Measurements from ENCODE around the gene COPZ2. TPM values are rescaled to one million over a fixed set of nuclear protein-coding genes. Genes with fewer than 3 reads are reported as not detected.

Gene COPZ2
- total RNA-seq, 6 experiments from 2014 or later, result 209 to 260 (median 211) TPM

- no peak overlapping the region for H3K27ac Mint-ChIP-seq
- TF ChIP-seq, protein P1, sequence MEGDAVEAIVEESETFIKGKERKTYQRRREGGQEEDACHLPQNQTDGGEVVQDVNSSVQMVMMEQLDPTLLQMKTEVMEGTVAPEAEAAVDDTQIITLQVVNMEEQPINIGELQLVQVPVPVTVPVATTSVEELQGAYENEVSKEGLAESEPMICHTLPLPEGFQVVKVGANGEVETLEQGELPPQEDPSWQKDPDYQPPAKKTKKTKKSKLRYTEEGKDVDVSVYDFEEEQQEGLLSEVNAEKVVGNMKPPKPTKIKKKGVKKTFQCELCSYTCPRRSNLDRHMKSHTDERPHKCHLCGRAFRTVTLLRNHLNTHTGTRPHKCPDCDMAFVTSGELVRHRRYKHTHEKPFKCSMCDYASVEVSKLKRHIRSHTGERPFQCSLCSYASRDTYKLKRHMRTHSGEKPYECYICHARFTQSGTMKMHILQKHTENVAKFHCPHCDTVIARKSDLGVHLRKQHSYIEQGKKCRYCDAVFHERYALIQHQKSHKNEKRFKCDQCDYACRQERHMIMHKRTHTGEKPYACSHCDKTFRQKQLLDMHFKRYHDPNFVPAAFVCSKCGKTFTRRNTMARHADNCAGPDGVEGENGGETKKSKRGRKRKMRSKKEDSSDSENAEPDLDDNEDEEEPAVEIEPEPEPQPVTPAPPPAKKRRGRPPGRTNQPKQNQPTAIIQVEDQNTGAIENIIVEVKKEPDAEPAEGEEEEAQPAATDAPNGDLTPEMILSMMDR (IDR thresholded peaks at IDR 0.05), result no peak
- no peaks in the 10 kb centered on the region for H3K36me3 Mint-ChIP-seq (ENCODE audit: low read depth)
- H3K27me3 Mint-ChIP-seq (ENCODE audit: insufficient read depth), result peaks cover 3% of the 10 kb centered on the region; the same call in 1 of the 2 replicates
- H3K4me3 Mint-ChIP-seq, result no peak overlapping the region
- peaks cover 6% of the 10 kb centered on the region for H3K4me1 Mint-ChIP-seq (ENCODE audit: low read depth)
- DNase-seq, result no peak
- H3K9me3 Mint-ChIP-seq, result no peaks in the 10 kb centered on the region
These were observed 42.9 kb downstream of the COPZ2 start for GRCh38 chr17:47994724-47995123.

- no peak overlapping the region for H3K4me3 Mint-ChIP-seq
- no peak overlapping the region for H3K27ac Mint-ChIP-seq
These were observed 43.6 kb downstream of the COPZ2 start for GRCh38 chr17:47993964-47994363.

DNA sequence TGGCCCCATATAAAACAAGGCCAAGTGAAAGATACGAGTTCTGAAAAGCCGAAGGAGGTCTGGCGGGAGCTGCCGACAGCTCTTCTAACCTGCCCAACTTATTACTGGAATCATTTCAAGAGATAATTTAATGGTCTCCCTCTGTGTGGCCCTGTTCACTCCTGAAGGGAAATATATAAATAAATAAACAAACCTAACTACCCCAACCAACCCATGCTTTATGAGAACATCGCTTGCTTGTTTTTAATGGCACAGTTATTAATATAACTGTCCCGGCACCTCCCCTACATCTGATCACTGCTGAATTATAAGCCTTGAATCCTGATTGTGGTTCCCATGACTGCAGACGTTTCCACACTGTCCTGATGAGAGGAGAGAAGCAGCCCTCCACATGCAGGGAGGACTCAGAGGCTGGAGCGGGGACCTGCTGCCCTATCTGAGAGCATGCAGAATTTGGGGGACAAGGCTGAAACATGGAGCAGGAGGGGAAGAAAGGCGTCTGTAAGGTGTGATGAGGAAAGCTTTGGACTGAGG is 44.5 kb downstream of the COPZ2 start:
- no peak overlapping the region for H3K4me3 Mint-ChIP-seq
- no peak for DNase-seq

More at GRCh38 chr17:47993964-47994363, 43.6 kb downstream of the COPZ2 start:
- H3K36me3 Mint-ChIP-seq (ENCODE audit: low read depth), result no peaks in the 10 kb centered on the region
- TF ChIP-seq, protein P1 (IDR thresholded peaks at IDR 0.05), result no peak
- H3K4me1 Mint-ChIP-seq (ENCODE audit: low read depth), result no peaks in the 10 kb centered on the region
- DNase-seq, result no peak
- no peaks in the 10 kb centered on the region for H3K9me3 Mint-ChIP-seq
- peaks cover 3% of the 10 kb centered on the region for H3K27me3 Mint-ChIP-seq (ENCODE audit: insufficient read depth)

GRCh38 chr17:47992216-47992615 is 45.4 kb downstream of the COPZ2 start:
- DNase-seq, result no peak
- Mint-ChIP-seq H3K27me3 (ENCODE audit: insufficient read depth) (peaks cover 3% of the 10 kb centered on the region), H3K27ac (no peak overlapping the region), H3K36me3 (ENCODE audit: low read depth) (no peaks in the 10 kb centered on the region), H3K4me3 (no peak overlapping the region), H3K9me3 (no peaks in the 10 kb centered on the region), H3K4me1 (ENCODE audit: low read depth) (peaks cover 7% of the 10 kb centered on the region; the same call in 1 of the 2 replicates)
- TF ChIP-seq, protein P1 (IDR thresholded peaks at IDR 0.05), result no peak

More for the DNA sequence above, 44.5 kb downstream of the COPZ2 start:
- H3K27me3 Mint-ChIP-seq (ENCODE audit: insufficient read depth), result peaks cover 3% of the 10 kb centered on the region
- H3K36me3 Mint-ChIP-seq (ENCODE audit: low read depth), result no peaks in the 10 kb centered on the region
- H3K9me3 Mint-ChIP-seq, result no peaks in the 10 kb centered on the region
- no peak overlapping the region for H3K27ac Mint-ChIP-seq
- H3K4me1 Mint-ChIP-seq (ENCODE audit: low read depth), result no peaks in the 10 kb centered on the region
- TF ChIP-seq, protein P1 (IDR thresholded peaks at IDR 0.05), result no peak

GRCh38 chr17:47990962-47991731 is 46.5 kb downstream of the COPZ2 start:
- Mint-ChIP-seq H3K4me1 (ENCODE audit: low read depth) (peaks cover 9% of the 10 kb centered on the region; the same call in 1 of the 2 replicates), H3K27ac (no peak overlapping the region), H3K27me3 (ENCODE audit: insufficient read depth) (peaks cover 3% of the 10 kb centered on the region), H3K9me3 (no peaks in the 10 kb centered on the region), H3K4me3 (no peak overlapping the region), H3K36me3 (ENCODE audit: low read depth) (no peaks in the 10 kb centered on the region)
- no peak for DNase-seq
- TF ChIP-seq, protein P1 (IDR thresholded peaks at IDR 0.05), result no peak

Measured in HFFc6 (cell line).